Activated T-cell treated with anti-CD3 and anti-CD28 coated beads, Interleukin-2, amount 50 U/mL, for 4 hours (primary cell): ENCODE results near the gene GRM5. TPM values are rescaled to one million over a fixed set of nuclear protein-coding genes. Genes with fewer than 3 reads are reported as not detected.

ENCODE experiments used
- ATAC-seq, 2 donors: fragments of 200-7000 bp; cut with Tn5 transposase; one replicate each; pipeline ENCODE4 v1.10.0; 2021
- DNase-seq: peaks from one replicate; pipeline ENCODE4 v3.0.0-alpha.2; 2020
- H3K27me3 Mint-ChIP-seq: one replicate; pipeline ENCODE4 v1.8.0; 2021; ENCODE audit warnings: low read depth, mixed read lengths
- H3K36me3 Mint-ChIP-seq: one replicate; pipeline ENCODE4 v1.8.0; 2022; ENCODE audit warnings: mixed read lengths; ENCODE audit not compliant: insufficient read depth
- H3K4me1 Mint-ChIP-seq: one replicate; pipeline ENCODE4 v1.8.0; 2021; ENCODE audit warnings: low read depth, mixed read lengths
- H3K4me3 Mint-ChIP-seq: one replicate; pipeline ENCODE4 v1.8.0; 2021; ENCODE audit warnings: mild to moderate bottlenecking, moderate library complexity, mixed read lengths
- H3K9me3 Mint-ChIP-seq: one replicate; pipeline ENCODE4 v1.8.0; 2021; ENCODE audit warnings: mixed read lengths
- total RNA-seq, 3 donors: library from RNA; stranded (reverse); gene quantifications; one replicate each; pipeline ENCODE4 v1.2.1, GENCODE V29; 2021

Gene GRM5
- total RNA-seq, 3 donors from 2014 or later: not detected

- no peak for DNase-seq
These were observed 531.6 kb downstream of the GRM5 start for GRCh38 chr11:88534185-88534584.

DNA sequence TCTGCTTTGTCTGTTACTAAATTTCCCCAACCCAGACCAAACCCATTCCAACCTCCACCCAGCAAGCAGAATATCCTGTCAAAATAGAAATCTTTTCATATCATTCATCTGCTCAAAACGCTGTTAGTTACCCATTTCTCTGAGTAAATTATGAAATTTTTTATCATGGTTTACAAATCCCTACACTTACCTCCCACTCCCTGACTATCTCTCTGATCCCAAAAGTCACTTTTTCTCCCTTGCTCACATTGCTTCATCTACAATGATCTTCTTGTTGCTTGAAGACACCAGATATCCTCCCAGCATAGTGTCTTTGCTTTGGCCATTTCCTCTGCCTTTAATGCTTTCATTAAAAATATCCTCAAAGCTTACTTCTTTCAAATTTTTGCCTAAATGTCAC, 532.8 kb downstream of the GRM5 start:
- H3K27me3 Mint-ChIP-seq: peaks cover 6% of the 10 kb centered on the region
- ATAC-seq: no peak
- DNase-seq: no peak
- H3K4me1 Mint-ChIP-seq: peaks cover 14% of the 10 kb centered on the region
- H3K4me3 Mint-ChIP-seq: no peak overlapping the region
- no peaks in the 10 kb centered on the region for H3K36me3 Mint-ChIP-seq
- H3K9me3 Mint-ChIP-seq: no peaks in the 10 kb centered on the region

More at GRCh38 chr11:88534185-88534584, 531.6 kb downstream of the GRM5 start:
- Mint-ChIP-seq H3K4me1 (peaks cover 14% of the 10 kb centered on the region), H3K4me3 (no peak overlapping the region), H3K36me3 (no peaks in the 10 kb centered on the region), H3K9me3 (no peaks in the 10 kb centered on the region), H3K27me3 (peaks cover 6% of the 10 kb centered on the region)
- ATAC-seq: no peak

- ATAC-seq: no peak
- DNase-seq: no peak
- Mint-ChIP-seq H3K4me3 (no peak overlapping the region), H3K27me3 (peaks cover 7% of the 10 kb centered on the region), H3K36me3 (no peaks in the 10 kb centered on the region), H3K9me3 (no peaks in the 10 kb centered on the region), H3K4me1 (peaks cover 14% of the 10 kb centered on the region)
These were observed 534.0 kb downstream of the GRM5 start for GRCh38 chr11:88531831-88532230.

- DNase-seq (no peak), ATAC-seq (no peak)
- Mint-ChIP-seq H3K27me3 (peaks cover 7% of the 10 kb centered on the region), H3K9me3 (no peaks in the 10 kb centered on the region), H3K36me3 (no peaks in the 10 kb centered on the region), H3K4me1 (peaks cover 2% of the 10 kb centered on the region), H3K4me3 (no peak overlapping the region)
These were observed 536.4 kb downstream of the GRM5 start for GRCh38 chr11:88529426-88529825.

- no peak for DNase-seq
- no peaks in the 10 kb centered on the region for H3K4me1 Mint-ChIP-seq
- H3K4me3 Mint-ChIP-seq: no peak overlapping the region
- ATAC-seq: no peak
- H3K27me3 Mint-ChIP-seq: peaks cover 1% of the 10 kb centered on the region
- H3K36me3 Mint-ChIP-seq: no peaks in the 10 kb centered on the region
- H3K9me3 Mint-ChIP-seq: no peaks in the 10 kb centered on the region
These were observed 542.3 kb downstream of the GRM5 start for GRCh38 chr11:88523386-88524071.

GRCh38 chr11:88522624-88523385, 543.0 kb downstream of the GRM5 start:
- Mint-ChIP-seq H3K4me3 (no peak overlapping the region), H3K27me3 (no peaks in the 10 kb centered on the region), H3K4me1 (no peaks in the 10 kb centered on the region), H3K9me3 (no peaks in the 10 kb centered on the region), H3K36me3 (no peaks in the 10 kb centered on the region)
- DNase-seq (no peak), ATAC-seq (no peak)

- no peak for ATAC-seq
- DNase-seq: no peak
- Mint-ChIP-seq H3K4me3 (no peak overlapping the region), H3K27me3 (no peaks in the 10 kb centered on the region), H3K4me1 (no peaks in the 10 kb centered on the region), H3K9me3 (no peaks in the 10 kb centered on the region), H3K36me3 (no peaks in the 10 kb centered on the region)
These were observed 544.0 kb downstream of the GRM5 start for GRCh38 chr11:88521799-88522201.

- Mint-ChIP-seq H3K36me3 (no peaks in the 10 kb centered on the region), H3K4me1 (no peaks in the 10 kb centered on the region), H3K4me3 (no peak overlapping the region), H3K9me3 (no peaks in the 10 kb centered on the region), H3K27me3 (no peaks in the 10 kb centered on the region)
- DNase-seq (no peak), ATAC-seq (no peak)
These were observed 544.4 kb downstream of the GRM5 start for GRCh38 chr11:88521399-88521798.

DNA sequence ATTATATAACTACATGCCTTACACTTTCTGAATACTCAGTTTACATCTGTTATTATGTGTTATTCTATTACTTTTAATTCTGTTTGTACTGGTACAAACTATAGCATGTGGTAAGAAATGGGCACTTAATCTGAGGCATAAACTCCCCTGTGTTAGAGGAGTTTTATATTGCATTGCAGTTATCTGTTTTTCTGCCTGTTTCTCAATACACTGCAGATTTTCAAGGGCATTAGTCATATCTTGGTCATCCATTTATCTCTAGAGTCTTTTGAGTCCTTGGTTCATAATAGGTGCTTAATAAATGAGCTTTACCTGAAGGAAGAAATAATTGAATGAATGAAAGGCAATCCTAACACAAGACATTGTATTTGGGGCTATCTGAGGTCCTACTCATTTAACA, 545.4 kb downstream of the GRM5 start:
- Mint-ChIP-seq H3K36me3 (no peaks in the 10 kb centered on the region), H3K27me3 (peaks cover 3% of the 10 kb centered on the region), H3K9me3 (no peaks in the 10 kb centered on the region), H3K4me3 (no peak overlapping the region), H3K4me1 (no peaks in the 10 kb centered on the region)
- DNase-seq: no peak
- ATAC-seq: no peak

- Mint-ChIP-seq H3K4me1 (no peaks in the 10 kb centered on the region), H3K27me3 (peaks cover 35% of the 10 kb centered on the region), H3K36me3 (no peaks in the 10 kb centered on the region), H3K9me3 (no peaks in the 10 kb centered on the region), H3K4me3 (no peak overlapping the region)
- ATAC-seq (no peak), DNase-seq (no peak)
These were observed 550.8 kb downstream of the GRM5 start for GRCh38 chr11:88515002-88515401.

- DNase-seq: no peak
- no peak for ATAC-seq
- peaks cover 12% of the 10 kb centered on the region for H3K4me1 Mint-ChIP-seq
- no peaks in the 10 kb centered on the region for H3K9me3 Mint-ChIP-seq
- no peak overlapping the region for H3K4me3 Mint-ChIP-seq
- H3K27me3 Mint-ChIP-seq: peaks cover 54% of the 10 kb centered on the region
- H3K36me3 Mint-ChIP-seq: no peaks in the 10 kb centered on the region
These were observed 554.8 kb downstream of the GRM5 start for GRCh38 chr11:88511006-88511405.

GRCh38 chr11:88508759-88509581, 556.8 kb downstream of the GRM5 start:
- ATAC-seq (peak; percentile 82 to 85), DNase-seq (no peak)
- Mint-ChIP-seq H3K27me3 (peaks cover 51% of the 10 kb centered on the region), H3K36me3 (no peaks in the 10 kb centered on the region), H3K4me3 (peak overlapping the region; percentile 74), H3K4me1 (peaks cover 12% of the 10 kb centered on the region), H3K9me3 (no peaks in the 10 kb centered on the region)

DNA sequence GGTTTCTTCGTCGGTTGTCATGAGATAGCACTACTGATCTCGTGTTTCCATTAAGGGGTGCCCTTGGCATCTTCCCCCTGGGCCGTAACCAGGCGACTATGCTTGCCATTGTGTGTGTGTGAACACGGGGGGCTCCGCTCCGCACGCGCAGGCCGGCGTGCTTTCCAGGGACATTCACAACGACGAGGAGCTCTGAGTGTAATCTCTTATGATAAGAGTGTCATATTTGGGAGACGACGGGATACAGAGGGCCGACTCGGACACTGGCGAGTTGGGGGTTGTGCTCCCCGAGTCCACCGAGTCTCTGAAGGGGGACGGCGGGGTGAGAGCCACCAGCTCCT, 557.4 kb downstream of the GRM5 start:
- H3K9me3 Mint-ChIP-seq: no peaks in the 10 kb centered on the region
- H3K36me3 Mint-ChIP-seq: no peaks in the 10 kb centered on the region
- DNase-seq (no peak), ATAC-seq (peak; percentile 6 to 15)
- peaks cover 45% of the 10 kb centered on the region for H3K27me3 Mint-ChIP-seq
- H3K4me1 Mint-ChIP-seq: peaks cover 12% of the 10 kb centered on the region
- peak overlapping the region; percentile 71 for H3K4me3 Mint-ChIP-seq

DNA sequence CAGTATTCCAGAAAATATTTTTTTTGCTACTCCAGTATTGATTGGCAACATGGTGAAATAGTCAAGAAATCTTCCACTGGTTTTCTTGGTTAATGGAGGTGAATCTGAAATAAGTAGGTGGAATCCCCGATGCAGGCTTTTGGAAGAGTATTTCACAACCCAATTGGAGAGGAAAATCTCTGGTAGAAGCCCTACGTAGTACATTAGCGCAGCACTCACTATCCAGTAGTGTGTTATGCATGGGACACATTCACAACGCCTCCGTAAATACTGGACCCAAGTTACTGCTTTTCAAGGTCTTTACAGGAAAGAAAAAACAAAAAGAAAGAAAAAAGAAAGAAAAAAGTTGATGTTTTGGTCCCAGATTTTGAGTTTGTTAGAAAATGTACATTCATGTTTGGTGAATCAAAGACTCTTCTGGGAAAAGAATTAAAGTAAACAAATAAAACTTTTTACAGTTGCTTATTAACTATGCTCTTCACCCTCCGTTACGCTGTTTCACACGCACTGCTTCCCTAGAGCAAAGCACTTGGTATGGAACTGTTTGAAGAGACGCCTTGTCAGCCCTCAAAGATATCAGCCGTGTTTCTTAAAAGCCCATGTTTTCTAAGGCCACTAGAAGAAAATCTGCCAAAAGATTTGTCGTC, 557.9 kb downstream of the GRM5 start:
- Mint-ChIP-seq H3K4me3 (peak overlapping the region; percentile 71), H3K9me3 (no peaks in the 10 kb centered on the region), H3K4me1 (peaks cover 12% of the 10 kb centered on the region), H3K27me3 (peaks cover 45% of the 10 kb centered on the region), H3K36me3 (no peaks in the 10 kb centered on the region)
- DNase-seq (no peak), ATAC-seq (no peak)
